Spleen (tissue), 7 donors: ENCODE results near the gene STYK1.

Source experiments
- POLR2A ChIP-seq, 3 donors: fragments of 450-650 bp; IDR thresholded peaks; one replicate each; pipeline ENCODE4 v1.5.1; 2017; ENCODE audit warnings: antibody characterized with exemption in 3 of 3, mild to moderate bottlenecking in 1 of 3
- POLR2AphosphoS5 ChIP-seq, 3 donors: sonication (generic); formaldehyde crosslinking; IDR thresholded peaks; one replicate each; pipeline ENCODE4 v1.5.1; 2017; ENCODE audit warnings: antibody characterized with exemption in 3 of 3
- TF ChIP-seq, protein P1 (sequence below), 11 experiments: fragments of 200-600 bp in 7 of 11; fragments of 450-650 bp in 4 of 11; sonication (generic) in 4 of 11; IDR thresholded peaks in 8 of 11; conservative IDR thresholded peaks in 3 of 11; 1 replicate in 7 of 11; 2 replicates in 4 of 11; pipeline versions ENCODE4 v1.4.0 to v1.8.0; 2016 to 2021; ENCODE audit warnings: antibody characterized with exemption in 11 of 11, inconsistent platforms in 4 of 11, mild to moderate bottlenecking in 1 of 11
- donor health status: DM: no; HTN: no; CAD: no; lungs with moderate emphysema.
- donor health status: DM: no; HTN: no; CAD: no.
- donor health status: DM: no; HTN: no; CAD: no.

DNA sequence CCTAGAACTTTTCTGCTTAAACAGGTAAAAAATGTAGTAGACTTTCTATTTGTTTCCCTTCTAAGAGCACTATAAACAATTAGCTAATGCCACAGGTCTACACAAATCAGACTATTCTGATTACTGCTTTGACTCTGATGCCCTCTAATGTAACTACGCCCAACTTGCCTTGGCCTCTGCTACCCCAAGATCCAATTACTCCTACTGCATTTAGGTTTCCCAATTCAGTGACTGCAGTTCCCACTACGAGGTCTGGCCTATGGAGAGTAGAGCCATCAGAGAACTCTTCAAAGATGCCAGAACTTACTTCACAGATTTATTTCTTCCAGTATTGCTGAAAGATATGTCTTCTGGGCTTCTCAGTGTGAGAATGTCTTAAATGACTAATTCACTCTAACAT lies 15.3 kb upstream of the STYK1 start:
- no peak for TF ChIP-seq POLR2A (IDR thresholded peaks at IDR 0.05)
- TF ChIP-seq POLR2AphosphoS5 (IDR thresholded peaks at IDR 0.05): no peak
- TF ChIP-seq, protein P1, sequence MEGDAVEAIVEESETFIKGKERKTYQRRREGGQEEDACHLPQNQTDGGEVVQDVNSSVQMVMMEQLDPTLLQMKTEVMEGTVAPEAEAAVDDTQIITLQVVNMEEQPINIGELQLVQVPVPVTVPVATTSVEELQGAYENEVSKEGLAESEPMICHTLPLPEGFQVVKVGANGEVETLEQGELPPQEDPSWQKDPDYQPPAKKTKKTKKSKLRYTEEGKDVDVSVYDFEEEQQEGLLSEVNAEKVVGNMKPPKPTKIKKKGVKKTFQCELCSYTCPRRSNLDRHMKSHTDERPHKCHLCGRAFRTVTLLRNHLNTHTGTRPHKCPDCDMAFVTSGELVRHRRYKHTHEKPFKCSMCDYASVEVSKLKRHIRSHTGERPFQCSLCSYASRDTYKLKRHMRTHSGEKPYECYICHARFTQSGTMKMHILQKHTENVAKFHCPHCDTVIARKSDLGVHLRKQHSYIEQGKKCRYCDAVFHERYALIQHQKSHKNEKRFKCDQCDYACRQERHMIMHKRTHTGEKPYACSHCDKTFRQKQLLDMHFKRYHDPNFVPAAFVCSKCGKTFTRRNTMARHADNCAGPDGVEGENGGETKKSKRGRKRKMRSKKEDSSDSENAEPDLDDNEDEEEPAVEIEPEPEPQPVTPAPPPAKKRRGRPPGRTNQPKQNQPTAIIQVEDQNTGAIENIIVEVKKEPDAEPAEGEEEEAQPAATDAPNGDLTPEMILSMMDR (IDR thresholded peaks at IDR 0.05 in 8 of 11, conservative IDR thresholded peaks at IDR 0.05 in 3 of 11): no peak
